ENCODE results near the gene ZNF32. TPM values are rescaled to one million over a fixed set of nuclear protein-coding genes. Genes with fewer than 3 reads are reported as not detected.

The ZNF32 gene
- total RNA-seq, 1 experiment from 2014 or later: 37.6 TPM

GRCh38 chr10:43647576-43647975 lies 1.1 kb downstream of the ZNF32 start:
- POLR2A ChIA-PET (ENCODE audit: low non-redundant PET): no interaction called here

GRCh38 chr10:43645866-43646265 lies 2.8 kb downstream of the ZNF32 start:
- H3K9me3 ChIP-seq (ENCODE audit: low read depth, low read length, poor library complexity, severe bottlenecking): peaks cover 69% of the 10 kb centered on the region
- no peak overlapping the region for H3K4me3 ChIP-seq (ENCODE audit: low read depth, low read length, poor library complexity, severe bottlenecking)
- ChIA-PET POLR2A (ENCODE audit: low non-redundant PET) (no interaction called here), CTCF (no interaction called here)
- intact Hi-C loops (cut with micrococcal nuclease; ENCODE audit: unreplicated experiment): no loop called here
- no peaks in the 10 kb centered on the region for H3K27me3 ChIP-seq (replicated peaks; ENCODE audit: insufficient read depth, low read depth, low read length, poor library complexity)
- DNase-seq (ENCODE audit: low spot score): no peak
- H3K36me3 ChIP-seq (ENCODE audit: insufficient read depth, low read length, poor library complexity, severe bottlenecking): peaks cover 50% of the 10 kb centered on the region
- no TSS peak for BruUV-seq (replicated peaks)
- H3K27ac ChIP-seq (ENCODE audit: low read depth, low read length, poor library complexity, severe bottlenecking): no peak overlapping the region
- H3K4me1 ChIP-seq (ENCODE audit: insufficient read depth, low read length, poor library complexity, severe bottlenecking): no peaks in the 10 kb centered on the region
- TF ChIP-seq EZH2 (IDR thresholded peaks at IDR 0.05; ENCODE audit: borderline replicate concordance, low read depth, low read length, poor library complexity, severe bottlenecking): no peak
- no peak for TF ChIP-seq CTCF (conservative IDR thresholded peaks at IDR 0.05; ENCODE audit: low read depth, low read length)

More at GRCh38 chr10:43647576-43647975, 1.1 kb downstream of the ZNF32 start:
- TF ChIP-seq CTCF (conservative IDR thresholded peaks at IDR 0.05; ENCODE audit: low read depth, low read length) (no peak), EZH2 (IDR thresholded peaks at IDR 0.05; ENCODE audit: borderline replicate concordance, low read depth, low read length, poor library complexity, severe bottlenecking) (no peak)
- DNase-seq (ENCODE audit: low spot score): peak; percentile 40
- peaks cover 41% of the 10 kb centered on the region for H3K36me3 ChIP-seq (ENCODE audit: insufficient read depth, low read length, poor library complexity, severe bottlenecking)
- peak overlapping the region; percentile 73 for H3K4me3 ChIP-seq (ENCODE audit: low read depth, low read length, poor library complexity, severe bottlenecking)
- H3K9me3 ChIP-seq (ENCODE audit: low read depth, low read length, poor library complexity, severe bottlenecking): peaks cover 54% of the 10 kb centered on the region
- CTCF ChIA-PET: no interaction called here
- no peak overlapping the region for H3K27ac ChIP-seq (ENCODE audit: low read depth, low read length, poor library complexity, severe bottlenecking)
- no peaks in the 10 kb centered on the region for H3K27me3 ChIP-seq (replicated peaks; ENCODE audit: insufficient read depth, low read depth, low read length, poor library complexity)
- BruUV-seq (replicated peaks): no TSS peak
- H3K4me1 ChIP-seq (ENCODE audit: insufficient read depth, low read length, poor library complexity, severe bottlenecking): no peaks in the 10 kb centered on the region
- intact Hi-C loops (cut with micrococcal nuclease; ENCODE audit: unreplicated experiment): no loop called here

GRCh38 chr10:43644252-43644651 lies 4.4 kb downstream of the ZNF32 start:
- Histone ChIP-seq H3K36me3 (ENCODE audit: insufficient read depth, low read length, poor library complexity, severe bottlenecking) (peaks cover 50% of the 10 kb centered on the region), H3K4me1 (ENCODE audit: insufficient read depth, low read length, poor library complexity, severe bottlenecking) (no peaks in the 10 kb centered on the region), H3K27ac (ENCODE audit: low read depth, low read length, poor library complexity, severe bottlenecking) (no peak overlapping the region), H3K4me3 (ENCODE audit: low read depth, low read length, poor library complexity, severe bottlenecking) (no peak overlapping the region), H3K9me3 (ENCODE audit: low read depth, low read length, poor library complexity, severe bottlenecking) (peaks cover 69% of the 10 kb centered on the region), H3K27me3 (replicated peaks; ENCODE audit: insufficient read depth, low read depth, low read length, poor library complexity) (no peaks in the 10 kb centered on the region)
- ChIA-PET CTCF (no interaction called here), POLR2A (ENCODE audit: low non-redundant PET) (interaction anchor here (0.6 kb wide), 1 partner anchor 385 kb away, joined by 3 read pairs; no protein-coding TSS in a partner anchor)
- intact Hi-C loops (cut with micrococcal nuclease; ENCODE audit: unreplicated experiment): no loop called here
- no peak for TF ChIP-seq EZH2 (IDR thresholded peaks at IDR 0.05; ENCODE audit: borderline replicate concordance, low read depth, low read length, poor library complexity, severe bottlenecking)
- TF ChIP-seq CTCF (conservative IDR thresholded peaks at IDR 0.05; ENCODE audit: low read depth, low read length): no peak
- BruUV-seq (replicated peaks): no TSS peak
- DNase-seq (ENCODE audit: low spot score): no peak

All from A673 (cell line).